Fibroblast of lung (primary cell): ENCODE measurements around the gene ARMC9. TPM values are rescaled to one million over a fixed set of nuclear protein-coding genes. Genes with fewer than 3 reads are reported as not detected.

Source experiments
- DNase-seq, 2 donors: peaks; one replicate each; pipeline versions ENCODE4 v3.0.0 to v3.0.0-alpha.2; 2010; ENCODE audit warnings: low read depth in 2 of 2
- H2AFZ ChIP-seq: 2 replicates; pipeline ENCODE4 v1.5.1; 2012; ENCODE audit warnings: low read length, control low read depth, inconsistent platforms
- H3K27ac ChIP-seq: 2 replicates; pipeline ENCODE4 v1.5.1; 2011; ENCODE audit warnings: low read length, control low read depth; ENCODE audit not compliant: insufficient read depth
- H3K27me3 ChIP-seq: 2 replicates; pipeline ENCODE4 v1.5.1; 2011; ENCODE audit warnings: mild to moderate bottlenecking, low read length; ENCODE audit not compliant: control insufficient read depth, insufficient read depth
- H3K36me3 ChIP-seq: 2 replicates; pipeline ENCODE4 v1.5.1; 2011; ENCODE audit warnings: low read length; ENCODE audit not compliant: control insufficient read depth, insufficient read depth
- H3K4me1 ChIP-seq: 2 replicates; pipeline ENCODE4 v1.5.1; 2011; ENCODE audit warnings: low read length; ENCODE audit not compliant: control insufficient read depth, insufficient read depth; ENCODE audit errors: extremely low read depth
- H3K4me2 ChIP-seq: 2 replicates; pipeline ENCODE4 v1.5.1; 2011; ENCODE audit warnings: low read length, control low read depth; ENCODE audit not compliant: insufficient read depth; ENCODE audit errors: extremely low read depth
- H3K4me3 ChIP-seq, 4 experiments: fragments of 200-600 bp in 1 of 4; sonication (generic) in 1 of 4; replicated peaks in 1 of 4; 2 replicates each; pipeline ENCODE4 v1.5.1; 2011 to 2016; ENCODE audit warnings: low read length in 4 of 4, low read depth in 3 of 4, mild to moderate bottlenecking in 3 of 4, control low read depth in 2 of 4, inconsistent platforms in 1 of 4, mixed read lengths in 1 of 4; ENCODE audit not compliant: insufficient read depth in 1 of 4; ENCODE audit errors: control extremely low read depth in 1 of 4
- H3K79me2 ChIP-seq: 2 replicates; pipeline ENCODE4 v1.5.1; 2012; ENCODE audit warnings: mild to moderate bottlenecking, low read length, inconsistent platforms; ENCODE audit not compliant: control insufficient read depth, insufficient read depth
- H3K9ac ChIP-seq: 2 replicates; pipeline ENCODE4 v1.5.1; 2011; ENCODE audit warnings: mild to moderate bottlenecking, low read length, control low read depth; ENCODE audit not compliant: insufficient read depth
- H3K9me3 ChIP-seq: 2 replicates; pipeline ENCODE4 v1.5.1; 2012; ENCODE audit warnings: low read depth, low read length; ENCODE audit not compliant: control insufficient read depth, insufficient read depth
- H4K20me1 ChIP-seq: 2 replicates; pipeline ENCODE4 v1.5.1; 2011; ENCODE audit warnings: low read length; ENCODE audit not compliant: control insufficient read depth, insufficient read depth; ENCODE audit errors: extremely low read depth
- EZH2 ChIP-seq: IDR thresholded peaks from 2 replicates; pipeline ENCODE4 v1.5.1; 2012; ENCODE audit warnings: low read length, control low read depth, mild to moderate bottlenecking; ENCODE audit errors: missing control alignments
- polyA plus RNA-seq, 2 donors: library from polyadenylated mRNA; depleted of rRNA in 1 of 2; stranded (reverse) in 1 of 2; unstranded in 1 of 2; fragments of >200 nt; gene quantifications; 2 replicates each; pipeline ENCODE4 v1.2.1, GENCODE V29; 2011 to 2012; ENCODE audit warnings: missing spikeins in 1 of 2
- total RNA-seq: library from RNA; depleted of rRNA; stranded (reverse); fragments of >200 nt; gene quantifications from 2 replicates; pipeline ENCODE4 v1.2.1, GENCODE V29; 2014
- TF ChIP-seq, protein P1 (sequence below), 2 donors: IDR thresholded peaks in 1 of 2; conservative IDR thresholded peaks in 1 of 2; 1 replicate in 1 of 2; 2 replicates in 1 of 2; pipeline ENCODE4 v1.5.1; 2011 to 2012; ENCODE audit warnings: low read length in 2 of 2, control low read depth in 1 of 2, inconsistent platforms in 1 of 2, low read depth in 1 of 2, mild to moderate bottlenecking in 1 of 2

ARMC9 gene
- total and polyA plus RNA-seq, 2 donors (not counting 1 experiment from before 2014, with no cell fraction given): 68.4 to 153 TPM

DNA sequence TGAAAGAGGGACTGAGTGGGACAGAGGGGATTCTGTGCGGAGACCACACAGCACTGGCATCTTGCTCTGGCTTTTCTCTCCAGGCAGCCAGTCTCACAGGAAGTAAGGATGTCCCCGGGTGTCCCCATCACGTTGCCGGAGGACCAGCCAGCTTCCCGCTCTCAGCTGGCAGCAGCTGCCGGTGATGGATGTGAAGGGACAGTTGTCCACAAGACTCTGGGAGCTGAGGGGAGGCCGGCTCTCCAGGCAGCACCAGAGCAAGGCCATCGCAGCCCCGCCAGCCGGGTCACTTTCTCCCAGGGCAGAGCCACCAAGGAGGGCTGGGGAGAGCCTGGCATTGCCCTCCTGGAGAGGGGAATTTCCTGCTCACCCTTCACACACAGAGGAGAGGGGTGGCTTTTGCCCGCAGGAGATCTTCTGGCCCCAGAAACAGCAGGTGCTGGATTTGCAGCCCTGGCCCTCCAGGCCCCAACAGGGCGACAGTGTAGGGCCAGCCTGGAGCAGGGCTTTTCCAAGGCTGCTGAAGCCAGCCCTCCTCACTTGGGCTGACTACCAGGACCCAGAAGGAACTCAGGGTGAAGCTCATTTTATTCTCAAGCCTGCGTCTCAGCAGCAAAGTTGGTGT lies 173.1 kb downstream of the ARMC9 start:
- H4K20me1 ChIP-seq: no peaks in the 10 kb centered on the region
- no peak overlapping the region for H3K4me2 ChIP-seq
- no peak overlapping the region for H3K27ac ChIP-seq
- no peak overlapping the region for H2AFZ ChIP-seq
- DNase-seq: no peak
- no peaks in the 10 kb centered on the region for H3K4me1 ChIP-seq
- TF ChIP-seq, protein P1, sequence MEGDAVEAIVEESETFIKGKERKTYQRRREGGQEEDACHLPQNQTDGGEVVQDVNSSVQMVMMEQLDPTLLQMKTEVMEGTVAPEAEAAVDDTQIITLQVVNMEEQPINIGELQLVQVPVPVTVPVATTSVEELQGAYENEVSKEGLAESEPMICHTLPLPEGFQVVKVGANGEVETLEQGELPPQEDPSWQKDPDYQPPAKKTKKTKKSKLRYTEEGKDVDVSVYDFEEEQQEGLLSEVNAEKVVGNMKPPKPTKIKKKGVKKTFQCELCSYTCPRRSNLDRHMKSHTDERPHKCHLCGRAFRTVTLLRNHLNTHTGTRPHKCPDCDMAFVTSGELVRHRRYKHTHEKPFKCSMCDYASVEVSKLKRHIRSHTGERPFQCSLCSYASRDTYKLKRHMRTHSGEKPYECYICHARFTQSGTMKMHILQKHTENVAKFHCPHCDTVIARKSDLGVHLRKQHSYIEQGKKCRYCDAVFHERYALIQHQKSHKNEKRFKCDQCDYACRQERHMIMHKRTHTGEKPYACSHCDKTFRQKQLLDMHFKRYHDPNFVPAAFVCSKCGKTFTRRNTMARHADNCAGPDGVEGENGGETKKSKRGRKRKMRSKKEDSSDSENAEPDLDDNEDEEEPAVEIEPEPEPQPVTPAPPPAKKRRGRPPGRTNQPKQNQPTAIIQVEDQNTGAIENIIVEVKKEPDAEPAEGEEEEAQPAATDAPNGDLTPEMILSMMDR (conservative IDR thresholded peaks at IDR 0.05 in 1 of 2, IDR thresholded peaks at IDR 0.05 in 1 of 2; ENCODE audit: low read depth in 1 of 2, low read length in 2 of 2): no peak
- TF ChIP-seq EZH2: no peak
- H3K4me3 ChIP-seq: no peak overlapping the region
- H3K36me3 ChIP-seq: no peaks in the 10 kb centered on the region
- no peak overlapping the region for H3K9ac ChIP-seq
- H3K9me3 ChIP-seq: no peaks in the 10 kb centered on the region
- H3K79me2 ChIP-seq: no peaks in the 10 kb centered on the region
- H3K27me3 ChIP-seq: no peaks in the 10 kb centered on the region

DNA sequence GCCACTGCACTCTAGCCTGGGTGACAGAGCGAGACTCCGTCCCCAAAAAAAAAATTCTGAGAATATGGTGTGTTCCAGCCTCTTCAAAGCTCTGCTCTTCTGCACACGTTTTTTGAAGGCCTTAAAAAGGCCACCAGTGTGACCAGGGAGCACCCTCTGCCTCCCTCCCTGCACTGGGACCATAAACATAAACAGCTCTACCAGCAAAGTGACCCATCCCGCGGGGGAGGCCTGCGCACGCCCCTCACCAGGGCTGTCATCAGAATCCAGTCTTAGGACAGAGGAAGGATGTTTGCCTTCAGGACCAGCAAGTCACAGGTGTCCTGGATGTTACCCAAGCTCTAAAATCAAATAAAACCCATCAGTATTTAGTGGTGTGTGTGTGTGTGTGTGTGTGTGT lies 173.9 kb downstream of the ARMC9 start:
- no peaks in the 10 kb centered on the region for H3K36me3 ChIP-seq
- H3K4me3 ChIP-seq: no peak overlapping the region
- no peak overlapping the region for H3K27ac ChIP-seq
- H3K79me2 ChIP-seq: no peaks in the 10 kb centered on the region
- no peak overlapping the region for H3K4me2 ChIP-seq
- no peaks in the 10 kb centered on the region for H3K4me1 ChIP-seq
- no peak overlapping the region for H2AFZ ChIP-seq
- H3K9ac ChIP-seq: no peak overlapping the region
- H4K20me1 ChIP-seq: no peaks in the 10 kb centered on the region
- TF ChIP-seq EZH2: no peak
- TF ChIP-seq, protein P1 (conservative IDR thresholded peaks at IDR 0.05 in 1 of 2, IDR thresholded peaks at IDR 0.05 in 1 of 2; ENCODE audit: low read depth in 1 of 2, low read length in 2 of 2): no peak
- no peaks in the 10 kb centered on the region for H3K9me3 ChIP-seq
- DNase-seq: no peak
- no peaks in the 10 kb centered on the region for H3K27me3 ChIP-seq

DNA sequence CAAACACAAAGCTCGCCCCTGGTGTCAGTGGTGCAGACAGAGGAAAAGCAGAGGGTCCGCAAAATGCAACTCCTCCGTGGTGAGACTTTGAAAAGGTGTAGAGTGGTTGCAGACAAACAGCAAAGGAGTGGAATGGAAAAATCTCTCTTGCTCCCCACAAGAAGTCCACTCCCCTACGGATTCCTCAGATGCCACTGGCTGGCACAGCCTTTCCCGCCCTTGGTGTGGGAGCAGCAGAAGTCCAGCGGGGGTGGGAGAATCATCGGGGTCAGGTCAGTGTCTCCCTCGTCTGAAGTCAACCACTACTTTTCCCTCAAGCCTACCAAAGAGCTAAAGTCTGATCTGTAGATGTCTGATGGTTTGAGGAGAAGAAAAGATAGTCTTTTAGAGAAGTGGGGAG lies 174.8 kb downstream of the ARMC9 start:
- DNase-seq: no peak
- Histone ChIP-seq H3K9me3 (no peaks in the 10 kb centered on the region), H3K27ac (no peak overlapping the region), H4K20me1 (no peaks in the 10 kb centered on the region), H3K4me3 (no peak overlapping the region), H3K4me2 (no peak overlapping the region), H3K79me2 (no peaks in the 10 kb centered on the region), H3K9ac (no peak overlapping the region), H3K36me3 (no peaks in the 10 kb centered on the region), H3K27me3 (no peaks in the 10 kb centered on the region), H3K4me1 (no peaks in the 10 kb centered on the region), H2AFZ (no peak overlapping the region)
- TF ChIP-seq, protein P1 (conservative IDR thresholded peaks at IDR 0.05 in 1 of 2, IDR thresholded peaks at IDR 0.05 in 1 of 2; ENCODE audit: low read depth in 1 of 2, low read length in 2 of 2): no peak
- no peak for TF ChIP-seq EZH2
